Stimulated activated CD4-positive, alpha-beta T cell treated with anti-CD3 and anti-CD28 coated beads, Interleukin-2, amount 100 ng/mL, for 4 hours (primary cell): ENCODE data around the gene FKBP1B.
"Not testable (repeated sequence)": the region's sequence is repeated elsewhere in the genome, so short reads cannot be mapped to it uniquely, and the experiment has no call there.

Source experiments
- DNase-seq: peaks from one replicate; pipeline ENCODE4 v3.0.0-alpha.2; 2020; ENCODE audit warnings: low read depth

The FKBP1B gene

DNA sequence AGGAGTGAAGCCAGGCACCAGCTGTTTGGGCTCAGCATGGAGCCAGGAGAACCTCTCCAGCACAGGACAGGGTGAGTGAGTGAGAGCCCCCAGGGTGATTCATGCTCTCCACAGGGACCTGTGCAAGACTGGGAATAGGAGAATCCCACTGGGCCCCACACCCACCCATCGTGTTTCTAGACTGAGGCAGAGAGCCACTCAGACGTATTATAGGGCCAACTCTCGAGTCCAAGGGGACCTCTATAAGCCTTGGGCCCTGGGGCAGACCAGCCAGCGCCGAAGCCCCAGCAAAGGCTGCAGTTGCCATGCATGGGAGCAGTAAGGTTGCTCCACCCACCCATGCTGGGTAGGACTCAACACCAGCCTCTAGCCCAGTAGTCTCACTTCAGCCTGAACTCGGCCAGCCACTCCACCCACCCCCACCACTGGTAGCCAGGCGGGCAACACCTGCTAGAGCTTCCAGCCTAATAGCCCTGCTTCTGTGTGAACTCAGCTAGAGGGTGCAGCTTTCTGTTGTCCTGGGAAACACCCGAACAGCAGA, 54.6 kb downstream of the FKBP1B start:
- no peak for DNase-seq

DNA sequence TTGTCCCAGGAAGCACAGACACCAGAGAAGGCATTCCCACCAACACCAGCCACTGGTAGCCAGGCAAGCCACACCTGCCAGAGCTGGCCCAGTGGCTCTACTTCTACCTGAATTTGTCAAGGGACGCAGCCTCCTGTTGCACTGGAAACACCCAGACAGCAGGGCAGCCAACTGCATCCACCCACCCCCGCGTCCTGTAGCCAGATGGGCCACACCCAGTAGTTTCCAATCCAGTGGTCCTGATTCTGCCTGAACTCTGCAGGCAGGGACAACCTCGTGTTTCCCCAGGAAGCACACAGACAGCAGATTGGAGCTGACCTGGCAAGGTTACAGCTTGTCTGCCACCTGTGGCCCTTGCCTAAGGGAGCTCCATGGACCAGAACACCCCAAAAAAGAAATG, 55.4 kb downstream of the FKBP1B start:
- no peak for DNase-seq

GRCh38 chr2:24105816-24106215, 56.3 kb downstream of the FKBP1B start:
- DNase-seq: no peak

DNA sequence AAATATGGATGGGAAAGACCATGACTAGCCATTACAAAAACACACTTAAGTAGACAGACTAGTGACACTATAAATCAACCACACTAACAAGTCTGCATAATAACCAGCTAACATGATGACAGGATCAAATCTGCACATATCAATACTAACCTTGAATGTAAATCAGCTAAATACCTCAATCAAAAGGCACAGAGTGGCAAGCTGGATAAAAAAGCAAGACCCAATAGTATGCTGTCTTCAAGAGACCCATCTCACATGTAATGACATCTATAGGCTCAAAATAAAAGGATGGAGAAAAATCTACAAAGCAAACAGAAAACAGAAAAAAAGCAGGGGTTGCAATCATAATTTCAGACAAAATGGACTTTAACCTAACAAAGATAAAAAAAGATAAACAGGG, 57.2 kb downstream of the FKBP1B start:
- DNase-seq: no peak

DNA sequence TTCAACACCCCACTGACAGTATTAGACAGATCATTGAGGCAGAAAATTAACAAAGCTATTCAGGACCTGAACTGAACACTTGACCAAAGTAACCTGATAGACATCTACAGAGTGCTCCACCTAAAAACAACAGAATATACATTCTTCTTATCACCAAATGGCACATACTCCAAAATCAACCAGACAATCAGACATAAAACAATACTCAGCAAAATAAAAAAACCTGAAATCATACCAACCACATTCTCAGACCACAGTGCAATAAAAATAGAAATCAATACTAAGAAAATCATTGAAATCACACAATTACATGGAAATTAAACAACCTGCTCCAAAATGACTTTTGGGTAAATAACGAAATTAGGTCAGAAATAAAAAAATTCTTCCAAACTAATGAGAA, 57.8 kb downstream of the FKBP1B start:
- no peak for DNase-seq

- not testable (repeated sequence) for DNase-seq
Measured at GRCh38 chr2:24109431-24109830, 59.9 kb downstream of the FKBP1B start.

DNA sequence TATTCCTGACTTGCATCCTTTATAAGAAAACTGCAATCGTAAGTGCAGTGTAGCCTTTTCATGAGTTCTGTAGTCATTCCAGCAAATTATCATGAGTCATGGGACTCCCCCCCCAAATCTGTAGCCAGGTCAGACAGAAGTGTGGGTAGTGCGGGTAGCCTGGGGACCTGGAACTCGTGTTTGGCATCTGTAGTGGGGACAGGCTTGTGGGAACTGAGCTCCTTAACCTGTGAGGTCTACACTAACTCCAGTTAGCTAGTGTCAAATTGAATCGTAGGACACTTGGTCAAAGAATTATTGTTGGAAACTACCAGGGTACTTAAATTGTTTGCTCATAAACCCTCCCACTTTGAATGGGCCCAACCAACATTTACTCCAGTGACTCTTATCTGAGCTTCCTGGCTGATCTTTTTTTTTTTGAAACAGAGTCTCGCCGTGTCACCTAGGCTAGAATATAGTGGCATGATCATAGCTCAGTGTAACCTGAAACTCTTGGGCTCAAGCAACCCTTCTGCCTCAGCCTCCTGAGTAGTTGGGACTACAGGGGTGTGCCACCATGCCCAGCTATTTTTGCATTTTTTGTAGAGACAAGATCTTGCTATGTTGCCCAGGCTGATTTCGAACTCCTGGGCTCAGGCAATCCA, 61.2 kb downstream of the FKBP1B start:
- no peak for DNase-seq

GRCh38 chr2:24111407-24111901, 61.9 kb downstream of the FKBP1B start:
- no peak for DNase-seq
